Esophagus muscularis mucosa (tissue), 4 donors: ENCODE results near the gene MIER3. TPM values are rescaled to one million over a fixed set of nuclear protein-coding genes. Genes with fewer than 3 reads are reported as not detected.

Source experiments
- DNase-seq: peaks from one replicate; pipeline ENCODE4 v3.0.0-alpha.2; 2017; ENCODE audit errors: extremely low spot score
- H3K27ac ChIP-seq, 4 donors: fragments of 200-600 bp; sonication (generic); replicated peaks in 1 of 4; 1 replicate in 3 of 4; 2 replicates in 1 of 4; pipeline ENCODE4 v1.5.1; 2016 to 2019; ENCODE audit warnings: mild to moderate bottlenecking in 1 of 4
- H3K27me3 ChIP-seq, 4 donors: fragments of 200-600 bp; sonication (generic); one replicate each; pipeline versions ENCODE4 v1.5.1 to v1.6.0; 2016 to 2019
- H3K36me3 ChIP-seq, 4 donors: fragments of 200-600 bp; sonication (generic); one replicate each; pipeline ENCODE4 v1.5.1; 2016 to 2019
- H3K4me1 ChIP-seq, 4 donors: fragments of 200-600 bp; sonication (generic); one replicate each; pipeline ENCODE4 v1.5.1; 2016 to 2019
- H3K4me3 ChIP-seq, 4 donors: fragments of 200-600 bp; sonication (generic); 1 replicate in 2 of 4; 2 replicates in 2 of 4; pipeline ENCODE4 v1.5.1; 2016 to 2019; ENCODE audit warnings: mild to moderate bottlenecking in 4 of 4, moderate library complexity in 1 of 4
- H3K9me3 ChIP-seq, 4 donors: fragments of 200-600 bp; sonication (generic); 1 replicate in 3 of 4; 2 replicates in 1 of 4; pipeline ENCODE4 v1.5.1; 2016 to 2019
- EP300 ChIP-seq: sonication (generic); formaldehyde crosslinking; IDR thresholded peaks from one replicate; pipeline ENCODE4 v1.6.1; 2017; ENCODE audit warnings: antibody characterized with exemption
- POLR2A ChIP-seq: fragments of 450-650 bp; IDR thresholded peaks from one replicate; pipeline ENCODE4 v1.6.1; 2017; ENCODE audit warnings: antibody characterized with exemption, moderate library complexity, mild to moderate bottlenecking, low read depth
- POLR2AphosphoS5 ChIP-seq, 2 donors: sonication (generic); formaldehyde crosslinking; IDR thresholded peaks; one replicate each; pipeline ENCODE4 v1.6.1; 2017; ENCODE audit warnings: antibody characterized with exemption in 2 of 2
- WGBS: methylation state at CpG from one replicate; pipeline ENCODE4 v1.1.5; 2018; 5-methylcytosine and 5-hydroxymethylcytosine counted together
- intact Hi-C: fragments of 100-400 bp; cut with DNase I; formaldehyde crosslinking; loops from one replicate; pipeline ENCODE4 v1.15.1; 2023
- total RNA-seq, 4 donors: library from RNA; depleted of rRNA; stranded (reverse); fragments of >200 nt; gene quantifications; one replicate each; pipeline versions ENCODE4 v1.1.0 to v1.2.1, GENCODE V29; 2016
- TF ChIP-seq, protein P1 (sequence below), 3 experiments: fragments of 200-600 bp in 2 of 3; fragments of 450-650 bp in 1 of 3; sonication (generic) in 2 of 3; IDR thresholded peaks; one replicate each; pipeline ENCODE4 v1.5.1; 2017 to 2019; ENCODE audit warnings: antibody characterized with exemption in 3 of 3, mild to moderate bottlenecking in 2 of 3, moderate library complexity in 1 of 3

The MIER3 gene
- total RNA-seq, 4 donors from 2014 or later: 11.1 to 16.2 (median 13.0) TPM

- no peak overlapping the region for H3K4me3 ChIP-seq
- H3K36me3 ChIP-seq: no peaks in the 10 kb centered on the region
- no peaks in the 10 kb centered on the region for H3K4me1 ChIP-seq
- no peaks in the 10 kb centered on the region for H3K9me3 ChIP-seq
- intact Hi-C loops: no loop called here
- TF ChIP-seq, protein P1, sequence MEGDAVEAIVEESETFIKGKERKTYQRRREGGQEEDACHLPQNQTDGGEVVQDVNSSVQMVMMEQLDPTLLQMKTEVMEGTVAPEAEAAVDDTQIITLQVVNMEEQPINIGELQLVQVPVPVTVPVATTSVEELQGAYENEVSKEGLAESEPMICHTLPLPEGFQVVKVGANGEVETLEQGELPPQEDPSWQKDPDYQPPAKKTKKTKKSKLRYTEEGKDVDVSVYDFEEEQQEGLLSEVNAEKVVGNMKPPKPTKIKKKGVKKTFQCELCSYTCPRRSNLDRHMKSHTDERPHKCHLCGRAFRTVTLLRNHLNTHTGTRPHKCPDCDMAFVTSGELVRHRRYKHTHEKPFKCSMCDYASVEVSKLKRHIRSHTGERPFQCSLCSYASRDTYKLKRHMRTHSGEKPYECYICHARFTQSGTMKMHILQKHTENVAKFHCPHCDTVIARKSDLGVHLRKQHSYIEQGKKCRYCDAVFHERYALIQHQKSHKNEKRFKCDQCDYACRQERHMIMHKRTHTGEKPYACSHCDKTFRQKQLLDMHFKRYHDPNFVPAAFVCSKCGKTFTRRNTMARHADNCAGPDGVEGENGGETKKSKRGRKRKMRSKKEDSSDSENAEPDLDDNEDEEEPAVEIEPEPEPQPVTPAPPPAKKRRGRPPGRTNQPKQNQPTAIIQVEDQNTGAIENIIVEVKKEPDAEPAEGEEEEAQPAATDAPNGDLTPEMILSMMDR (IDR thresholded peaks at IDR 0.05): no peak
- TF ChIP-seq EP300 (no peak), POLR2AphosphoS5 (IDR thresholded peaks at IDR 0.05) (no peak), POLR2A (no peak)
- no peak for DNase-seq
- H3K27ac ChIP-seq: no peak overlapping the region
- H3K27me3 ChIP-seq: peaks cover 0 to 30% (median 0%) of the 10 kb centered on the region in 4 donors
- 69% methylated on average over 5 of the region's 5 CpGs for WGBS
Observed at GRCh38 chr5:56963246-56963645, 11.3 kb upstream of the MIER3 start.

- TF ChIP-seq, protein P1 (IDR thresholded peaks at IDR 0.05): no peak
- TF ChIP-seq EP300 (no peak), POLR2A (no peak)
- Histone ChIP-seq H3K9me3 (no peaks in the 10 kb centered on the region), H3K27me3 (peaks cover 0 to 36% (median 0%) of the 10 kb centered on the region in 4 donors), H3K4me3 (no peak overlapping the region), H3K4me1 (no peaks in the 10 kb centered on the region), H3K27ac (no peak overlapping the region), H3K36me3 (no peaks in the 10 kb centered on the region)
- DNase-seq: no peak
- intact Hi-C loops: no loop called here
- WGBS: 23% methylated on average over 2 of the region's 2 CpGs
Observed at GRCh38 chr5:56962286-56962685, 10.4 kb upstream of the MIER3 start.

- no peak for TF ChIP-seq POLR2AphosphoS5 (IDR thresholded peaks at IDR 0.05)
- Histone ChIP-seq H3K27me3 (peaks cover 0 to 36% (median 0%) of the 10 kb centered on the region in 4 donors), H3K27ac (no peak overlapping the region), H3K9me3 (no peaks in the 10 kb centered on the region), H3K4me3 (no peak overlapping the region), H3K36me3 (no peaks in the 10 kb centered on the region), H3K4me1 (no peaks in the 10 kb centered on the region)
- 77% methylated on average over 6 of the region's 6 CpGs for WGBS
- no peak for DNase-seq
- intact Hi-C loops: no loop called here
Observed at GRCh38 chr5:56961746-56962145, 9.8 kb upstream of the MIER3 start.

DNA sequence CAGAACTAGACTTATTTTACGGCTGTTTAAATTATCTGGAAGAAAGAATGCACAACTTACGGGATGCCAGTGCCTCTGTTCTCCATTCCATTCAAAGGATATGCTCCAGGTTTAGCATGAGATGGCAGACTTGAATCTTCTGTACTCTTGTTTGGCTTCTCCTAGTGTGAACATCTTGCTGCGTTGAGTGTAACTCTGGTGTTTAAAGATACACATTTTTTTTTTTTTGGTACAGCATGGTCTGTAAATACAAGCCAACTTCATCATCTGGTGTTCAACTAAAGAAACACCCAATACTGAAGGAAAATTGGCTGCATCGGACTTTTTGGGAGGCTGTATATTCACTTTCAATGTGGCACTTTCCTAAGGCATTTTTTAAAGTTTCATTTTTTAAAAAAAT lies 7.4 kb upstream of the MIER3 start:
- Histone ChIP-seq H3K4me3 (no peak overlapping the region), H3K36me3 (no peaks in the 10 kb centered on the region), H3K27me3 (peaks cover 0 to 22% (median 0%) of the 10 kb centered on the region in 4 donors), H3K9me3 (no peaks in the 10 kb centered on the region), H3K27ac (no peak overlapping the region), H3K4me1 (no peaks in the 10 kb centered on the region)
- TF ChIP-seq EP300 (no peak), POLR2AphosphoS5 (IDR thresholded peaks at IDR 0.05) (no peak)
- TF ChIP-seq, protein P1 (IDR thresholded peaks at IDR 0.05): no peak
- WGBS: 73% methylated on average over 4 of the region's 4 CpGs
- no peak for DNase-seq
- intact Hi-C loops: no loop called here

DNA sequence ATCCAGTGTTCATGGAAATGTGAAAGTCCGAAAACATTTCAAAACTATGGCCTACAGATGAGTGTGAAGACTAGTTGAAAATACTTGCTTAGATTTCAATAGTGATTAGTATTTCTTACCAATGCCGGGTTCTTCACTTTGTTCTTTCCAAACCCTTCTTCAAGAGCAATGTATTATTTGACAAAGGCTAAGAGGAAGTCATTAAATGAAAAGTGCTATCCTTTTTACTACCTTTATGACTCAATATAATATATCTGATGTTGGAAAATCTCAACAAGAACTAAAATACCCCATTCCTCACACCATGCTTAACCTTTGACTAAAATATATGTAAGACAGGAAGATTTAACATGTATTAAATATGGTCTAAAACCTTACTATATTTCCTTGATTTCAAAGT lies 6.7 kb upstream of the MIER3 start:
- H3K36me3 ChIP-seq: no peaks in the 10 kb centered on the region
- intact Hi-C loops: no loop called here
- no peaks in the 10 kb centered on the region for H3K9me3 ChIP-seq
- H3K27ac ChIP-seq: no peak overlapping the region
- DNase-seq: no peak
- TF ChIP-seq EP300: no peak
- TF ChIP-seq POLR2A: no peak
- TF ChIP-seq, protein P1 (IDR thresholded peaks at IDR 0.05): no peak
- TF ChIP-seq POLR2AphosphoS5 (IDR thresholded peaks at IDR 0.05): no peak
- H3K4me1 ChIP-seq: no peaks in the 10 kb centered on the region
- H3K4me3 ChIP-seq: no peak overlapping the region
- peaks cover 0 to 22% (median 0%) of the 10 kb centered on the region in 4 donors for H3K27me3 ChIP-seq
- WGBS: 91% methylated on average over 2 of the region's 2 CpGs
